GM15510 (cell line): ENCODE measurements around the gene B9D1.

Source experiments
- POLR2A ChIP-seq: IDR thresholded peaks from 3 replicates; pipeline ENCODE4 v1.6.1; 2011; ENCODE audit warnings: borderline replicate concordance; ENCODE audit not compliant: insufficient read length; ENCODE audit errors: extremely low read depth

The B9D1 gene

DNA sequence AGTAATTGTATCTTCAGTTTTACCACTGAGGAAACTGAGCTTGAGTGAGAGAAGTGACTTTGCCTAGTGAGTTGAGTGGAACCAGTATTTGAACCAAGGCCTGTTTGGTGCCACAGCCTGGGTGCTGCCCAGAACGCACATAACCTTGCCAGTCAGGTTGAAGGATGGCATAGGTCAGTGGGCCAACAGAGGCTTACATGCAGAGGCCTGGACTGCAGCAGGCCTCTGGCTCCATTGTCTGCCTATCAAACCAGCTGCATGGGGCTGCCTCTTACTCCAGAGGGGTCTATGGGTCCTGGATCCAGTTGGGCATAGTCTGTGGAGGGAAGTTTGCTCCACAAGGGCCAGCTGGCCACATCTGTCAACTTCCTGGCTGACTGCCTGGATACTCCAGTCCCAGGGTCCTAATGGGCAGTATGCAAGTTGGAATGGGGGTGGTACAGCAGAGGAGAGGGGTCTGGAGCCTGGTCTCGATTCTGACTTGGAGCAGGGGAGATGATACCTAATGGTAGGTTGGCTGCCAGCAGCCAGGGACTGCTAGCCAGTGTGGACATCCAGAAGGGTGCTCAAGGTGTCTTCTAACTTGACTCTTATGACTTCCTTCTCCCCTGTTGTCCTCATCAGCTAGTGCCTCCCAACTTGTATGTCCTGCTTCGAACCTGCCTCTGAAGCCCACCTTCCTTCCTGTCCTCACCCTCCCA, 37.4 kb upstream of the B9D1 start:
- no peak for TF ChIP-seq POLR2A

DNA sequence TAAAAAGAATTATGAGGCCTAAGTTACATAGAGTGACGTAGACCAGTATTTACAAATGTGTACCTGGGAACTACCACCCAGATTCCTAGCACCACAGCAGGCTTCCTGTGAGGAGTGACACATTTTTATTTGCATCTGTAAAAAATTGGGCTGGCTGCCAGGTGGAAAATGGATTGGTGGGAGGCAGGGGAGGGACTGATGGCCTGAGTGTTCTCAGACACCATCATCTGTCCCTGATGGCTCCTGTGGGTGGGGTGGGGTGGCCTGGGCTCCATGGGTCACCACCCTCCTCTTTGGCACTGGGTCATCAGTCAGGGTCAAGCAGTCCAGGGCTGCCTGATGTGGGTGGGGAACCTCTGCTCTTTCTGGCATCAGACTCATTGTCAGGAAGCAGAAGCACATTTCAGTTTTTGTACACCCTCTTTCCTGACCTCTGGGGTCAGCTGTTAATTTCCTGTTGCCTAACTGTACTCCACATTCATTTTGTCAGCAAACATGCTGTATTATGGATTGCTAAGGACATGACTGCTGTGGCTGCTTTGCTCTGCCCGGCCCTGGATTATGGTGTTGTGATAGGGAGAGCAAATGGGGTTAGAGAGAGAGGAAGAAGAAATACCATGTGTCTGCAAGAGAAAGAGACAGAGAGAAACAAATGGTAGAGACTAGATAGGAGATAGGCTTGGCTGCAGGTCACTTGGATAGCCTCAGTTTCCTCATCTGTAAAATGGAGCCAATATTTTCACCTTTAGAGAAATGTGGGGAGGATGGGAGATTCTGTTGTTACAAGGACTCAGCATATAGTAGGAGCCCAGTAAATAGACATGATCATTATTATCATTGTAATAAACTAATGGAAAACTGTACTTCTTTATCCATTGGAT, 36.0 kb upstream of the B9D1 start:
- no peak for TF ChIP-seq POLR2A

- no peak for TF ChIP-seq POLR2A
These were observed 35.1 kb upstream of the B9D1 start for GRCh38 chr17:19397556-19398041.

GRCh38 chr17:19392303-19392702, 29.8 kb upstream of the B9D1 start:
- no peak for TF ChIP-seq POLR2A

DNA sequence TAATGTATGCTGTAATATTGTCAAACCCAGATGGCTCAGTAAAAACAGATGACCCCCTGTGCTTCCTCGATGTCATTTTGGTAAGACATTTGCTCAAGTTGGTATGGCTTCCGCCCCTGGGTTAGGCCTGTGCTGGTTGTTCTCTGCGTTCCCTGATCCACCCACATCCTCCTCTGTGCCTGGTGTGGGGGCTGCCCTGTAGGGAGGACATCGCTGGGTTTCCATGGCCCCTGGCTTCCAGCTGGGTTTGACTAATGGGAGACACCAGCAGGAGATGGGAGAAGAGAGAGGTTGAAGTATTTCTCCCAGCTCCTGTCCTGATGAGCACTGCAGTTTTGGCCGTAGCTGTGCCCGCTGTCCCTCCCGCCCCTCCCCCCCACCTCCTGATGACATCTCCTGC, 28.9 kb upstream of the B9D1 start:
- no peak for TF ChIP-seq POLR2A

- no peak for TF ChIP-seq POLR2A
These were observed 28.4 kb upstream of the B9D1 start for GRCh38 chr17:19390951-19391350.

GRCh38 chr17:19388791-19389785, 26.6 kb upstream of the B9D1 start:
- TF ChIP-seq POLR2A = no peak

DNA sequence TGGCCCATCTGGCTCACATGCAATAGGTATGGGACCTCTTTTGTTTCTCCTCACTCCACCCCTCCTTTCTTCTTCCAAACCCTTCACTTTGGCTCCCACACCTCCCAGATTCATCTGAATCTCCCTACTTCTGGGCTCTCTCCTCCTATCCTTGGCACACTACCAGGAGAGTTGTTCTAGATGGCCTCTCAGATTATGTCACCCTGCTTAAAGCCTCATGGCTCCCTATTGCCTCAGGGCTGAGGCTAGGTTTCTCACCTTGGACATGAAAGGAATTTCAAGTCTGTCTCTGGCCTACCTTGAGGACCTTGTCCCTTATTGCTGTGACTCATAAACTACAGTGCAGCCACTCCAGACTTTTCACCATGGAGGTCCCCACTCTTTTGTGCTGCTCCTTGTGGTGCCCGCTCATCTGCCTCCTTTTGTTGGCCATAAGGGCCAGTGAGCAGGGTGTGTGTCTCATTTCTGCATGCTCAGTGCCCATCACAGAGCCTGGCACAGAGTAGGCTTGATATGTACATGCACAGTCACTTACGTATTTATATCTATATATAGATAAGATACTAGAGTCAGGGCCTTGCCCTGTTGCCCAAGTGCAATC, 25.5 kb upstream of the B9D1 start:
- TF ChIP-seq POLR2A = no peak

GRCh38 chr17:19386974-19387920, 24.7 kb upstream of the B9D1 start, which contains the start of gene MFAP4:
MFAP4 (minus strand) TSS chr17:19387190; CDS start chr17:19387155, 35 bp downstream.
- no peak for TF ChIP-seq POLR2A

- TF ChIP-seq POLR2A = no peak
These were observed 23.8 kb upstream of the B9D1 start for GRCh38 chr17:19386051-19386929.

DNA sequence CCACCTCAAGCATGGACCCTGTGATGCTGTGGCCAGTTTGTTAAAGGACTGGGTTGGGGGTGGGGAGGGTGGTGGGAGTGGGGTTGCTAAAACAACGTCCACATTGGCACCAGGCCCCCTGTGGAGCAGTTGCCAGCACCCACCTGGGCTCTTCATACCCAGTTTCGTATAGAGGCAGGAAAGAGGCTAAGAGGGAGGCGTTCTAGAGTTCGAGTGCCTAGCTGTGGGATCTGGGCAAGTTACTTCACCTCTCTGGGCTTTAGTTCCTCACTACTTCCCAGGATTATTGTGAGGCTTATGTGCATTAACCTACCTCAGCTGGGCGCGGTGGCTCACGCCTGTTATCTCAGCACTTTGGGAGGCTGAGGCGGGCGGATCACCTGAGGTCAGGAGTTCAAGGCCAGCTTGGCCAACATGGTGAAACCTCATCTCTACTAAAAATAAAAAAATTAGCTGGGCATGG, 23.0 kb upstream of the B9D1 start:
- no peak for TF ChIP-seq POLR2A
